HCT116 (cell line): ENCODE data around the gene CLSTN3. TPM values are rescaled to one million over a fixed set of nuclear protein-coding genes. Genes with fewer than 3 reads are reported as not detected.

Source experiments
- ATAC-seq: fragments of 200-7000 bp; cut with Tn5 transposase; 2 replicates; pipeline ENCODE4 v1.9.1; 2020; ENCODE audit warnings: mild to moderate bottlenecking, moderate library complexity
- BruUV-seq: library from RNA; stranded (reverse); fragments of 400-500 nt; replicated peaks from 2 replicates; lab custom pipeline; 2021; lab: Mats Ljungman, UMichigan
- CTCF ChIA-PET: fragments of 300-600 bp; sonication (Branson Sonifier 250); formaldehyde crosslinking; loops from one replicate; lab custom pipeline; 2021; ENCODE audit warnings: antibody characterized with exemption; lab: Charles Lee
- POLR2A ChIA-PET: fragments of 300-600, 350-600 bp; sonication (Branson Sonifier 250); formaldehyde crosslinking; loops from one replicate; lab custom pipeline; 2021; ENCODE audit warnings: antibody characterized with exemption; lab: Charles Lee
- RAD21 ChIA-PET, 2 experiments: fragments of 300-600 bp; sonication (Branson Sonifier 250); formaldehyde crosslinking; loops; one replicate each; lab custom pipeline; 2023; ENCODE audit warnings: low total read pairs in 2 of 2; ENCODE audit not compliant: uncharacterized antibody in 2 of 2, unreplicated experiment in 2 of 2, low non-redundant PET in 1 of 2; lab: Charles Lee
- DNase-seq: peaks from one replicate; pipeline ENCODE4 v3.0.0-alpha.2; 2010; ENCODE audit warnings: low read depth, low spot score
- H2AFZ ChIP-seq: fragments of 200-600 bp; shearing (Covaris generic), sonication (generic); 2 replicates; pipeline ENCODE4 v1.6.1; 2017; ENCODE audit warnings: low read depth, mixed run types, mixed read lengths, antibody characterized with exemption, low read length; ENCODE audit not compliant: poor library complexity, severe bottlenecking
- H3K27ac ChIP-seq: 2 replicates; pipeline ENCODE4 v1.5.1; 2012; ENCODE audit warnings: low read depth, low read length
- H3K27me3 ChIP-seq: fragments of 200-600 bp; sonication (generic); 2 replicates; pipeline ENCODE4 v1.6.1; 2016; ENCODE audit warnings: mixed run types, low read length, mixed read lengths; ENCODE audit not compliant: insufficient read depth
- H3K36me3 ChIP-seq, 2 experiments: fragments of 200-500 bp in 1 of 2; fragments of 200-600 bp in 1 of 2; sonication (Bioruptor generic) in 1 of 2; sonication (generic) in 1 of 2; 2 replicates each; pipeline versions ENCODE4 v1.5.1 to v1.6.1; 2014 to 2016; ENCODE audit warnings: low read length in 2 of 2, inconsistent platforms in 1 of 2, mixed read lengths in 1 of 2, mixed run types in 1 of 2; ENCODE audit not compliant: insufficient read depth in 2 of 2, control insufficient read depth in 1 of 2
- H3K4me1 ChIP-seq, 2 experiments: fragments of 200-600 bp in 1 of 2; sonication (generic) in 1 of 2; 2 replicates each; pipeline versions ENCODE4 v1.5.1 to v1.6.1; 2012 to 2017; ENCODE audit warnings: low read length in 2 of 2, inconsistent platforms in 1 of 2, mild to moderate bottlenecking in 1 of 2, mixed read lengths in 1 of 2, mixed run types in 1 of 2, moderate library complexity in 1 of 2; ENCODE audit not compliant: insufficient read depth in 2 of 2, control insufficient read depth in 1 of 2
- H3K4me2 ChIP-seq: fragments of 200-600 bp; sonication (generic); 2 replicates; pipeline ENCODE4 v1.6.1; 2017; ENCODE audit warnings: mixed run types, low read length, mixed read lengths
- H3K4me3 ChIP-seq, 2 experiments: fragments of 200-600 bp in 1 of 2; sonication (generic) in 1 of 2; replicated peaks in 1 of 2; 2 replicates each; pipeline ENCODE4 v1.5.1; 2011 to 2016; ENCODE audit warnings: low read length in 2 of 2, control low read depth in 1 of 2, low read depth in 1 of 2, mild to moderate bottlenecking in 1 of 2, mixed read lengths in 1 of 2, mixed run types in 1 of 2
- H3K79me2 ChIP-seq: fragments of 200-600 bp; sonication (generic); 2 replicates; pipeline ENCODE4 v1.6.1; 2017; ENCODE audit warnings: mild to moderate bottlenecking, mixed run types, low read length, moderate library complexity, mixed read lengths; ENCODE audit not compliant: insufficient read depth
- H3K9ac ChIP-seq: fragments of 200-600 bp; sonication (generic); 2 replicates; pipeline ENCODE4 v1.6.1; 2016; ENCODE audit warnings: low read length, mixed read lengths
- H3K9me2 ChIP-seq: fragments of 200-600 bp; sonication (generic), shearing (Covaris generic); 2 replicates; pipeline ENCODE4 v1.6.1; 2017; ENCODE audit warnings: mixed run types, mild to moderate bottlenecking, moderate library complexity; ENCODE audit not compliant: insufficient read depth
- H3K9me3 ChIP-seq, 2 experiments: fragments of 200-500 bp in 1 of 2; fragments of 200-600 bp in 1 of 2; sonication (Bioruptor generic) in 1 of 2; sonication (generic) in 1 of 2; 2 replicates each; pipeline ENCODE4 v1.6.1; 2014 to 2017; ENCODE audit warnings: low read length in 2 of 2, mixed read lengths in 2 of 2, inconsistent platforms in 1 of 2, low read depth in 1 of 2, mild to moderate bottlenecking in 1 of 2, mixed run types in 1 of 2, moderate library complexity in 1 of 2; ENCODE audit not compliant: control insufficient read depth in 1 of 2, insufficient read depth in 1 of 2
- H4K20me1 ChIP-seq: fragments of 200-600 bp; sonication (generic), shearing (Covaris generic); 2 replicates; pipeline ENCODE4 v1.6.1; 2017; ENCODE audit warnings: mixed run types, mild to moderate bottlenecking, moderate library complexity; ENCODE audit not compliant: insufficient read depth
- CBX3 ChIP-seq: IDR thresholded peaks from 2 replicates; pipeline ENCODE4 v1.6.1; 2012; ENCODE audit warnings: low read depth
- CTCF ChIP-seq, 3 experiments: fragments of 200-600 bp in 1 of 3; sonication (generic) in 1 of 3; IDR thresholded peaks in 2 of 3; conservative IDR thresholded peaks in 1 of 3; 2 replicates each; pipeline ENCODE4 v1.5.1; 2012 to 2017; ENCODE audit warnings: low read depth in 2 of 3, low read length in 2 of 3, antibody characterized with exemption in 1 of 3, borderline replicate concordance in 1 of 3, control low read depth in 1 of 3, mild to moderate bottlenecking in 1 of 3, mixed read lengths in 1 of 3, mixed run types in 1 of 3, moderate library complexity in 1 of 3; ENCODE audit not compliant: insufficient read depth in 1 of 3
- EGR1 ChIP-seq: IDR thresholded peaks from 2 replicates; pipeline ENCODE4 v1.6.1; 2012; ENCODE audit warnings: low read depth
- ELF1 ChIP-seq: IDR thresholded peaks from 2 replicates; pipeline ENCODE4 v1.6.1; 2012; ENCODE audit warnings: low read depth, borderline replicate concordance
- EZH2 ChIP-seq: fragments of 200-600 bp; sonication (generic); IDR thresholded peaks from 2 replicates; pipeline ENCODE4 v1.6.1; 2017; ENCODE audit warnings: antibody characterized with exemption, mixed run types
- EZH2phosphoT487 ChIP-seq: fragments of 200-600 bp; IDR thresholded peaks from 2 replicates; pipeline ENCODE4 v1.6.1; 2018; ENCODE audit warnings: antibody characterized with exemption, borderline replicate concordance
- FOSL1 ChIP-seq: IDR thresholded peaks from 2 replicates; pipeline ENCODE4 v1.6.1; 2012; ENCODE audit warnings: low read depth
- POLR2AphosphoS5 ChIP-seq: IDR thresholded peaks from 2 replicates; pipeline ENCODE4 v1.6.1; 2011; ENCODE audit warnings: mild to moderate bottlenecking, low read depth, low read length, moderate library complexity
- RAD21 ChIP-seq: IDR thresholded peaks from 2 replicates; pipeline ENCODE4 v1.6.1; 2012; ENCODE audit warnings: low read depth, mild to moderate bottlenecking
- REST ChIP-seq: IDR thresholded peaks from 2 replicates; pipeline ENCODE4 v1.6.1; 2012; ENCODE audit warnings: low read depth
- SIN3A ChIP-seq: IDR thresholded peaks from 2 replicates; pipeline ENCODE4 v1.6.1; 2012; ENCODE audit warnings: low read depth
- SP1 ChIP-seq: IDR thresholded peaks from 2 replicates; pipeline ENCODE4 v1.6.1; 2012; ENCODE audit warnings: low read depth
- SRF ChIP-seq: IDR thresholded peaks from 2 replicates; pipeline ENCODE4 v1.6.1; 2012; ENCODE audit warnings: low read depth
- TCF7L2 ChIP-seq: IDR thresholded peaks from 2 replicates; pipeline ENCODE4 v1.7.0; 2011; ENCODE audit warnings: borderline replicate concordance, inconsistent platforms; ENCODE audit not compliant: insufficient read depth, insufficient read length; ENCODE audit errors: extremely low read depth
- YY1 ChIP-seq: IDR thresholded peaks from 2 replicates; pipeline ENCODE4 v1.6.1; 2011; ENCODE audit warnings: low read length, low read depth, moderate library complexity, mild to moderate bottlenecking; ENCODE audit not compliant: insufficient replicate concordance; ENCODE audit errors: extremely low read depth
- ZNF274 ChIP-seq: fragments of 200-500 bp; sonication (Bioruptor generic); IDR thresholded peaks from 2 replicates; pipeline ENCODE4 v1.6.1; 2014; ENCODE audit warnings: mild to moderate bottlenecking, low read depth, low read length, inconsistent platforms
- intact Hi-C: fragments of 100-400 bp; cut with micrococcal nuclease; formaldehyde crosslinking; loops from 2 replicates; pipeline ENCODE4 v1.10.0; 2022
- total RNA-seq: library from RNA; stranded (reverse); gene quantifications from one replicate; pipeline ENCODE4 v1.2.1, GENCODE V29; 2021; ENCODE audit not compliant: unreplicated experiment

Gene CLSTN3
- total RNA-seq, 1 experiment from 2014 or later = 23.0 TPM

GRCh38 chr12:7152818-7153217, 22.6 kb downstream of the CLSTN3 start:
- Histone ChIP-seq H3K4me1 (no peaks in the 10 kb centered on the region), H4K20me1 (no peaks in the 10 kb centered on the region), H3K27ac (no peak overlapping the region), H3K79me2 (no peaks in the 10 kb centered on the region), H2AFZ (no peak overlapping the region), H3K36me3 (peaks cover 0 to 10% of the 10 kb centered on the region in 2 experiments; a peak in 3 of 4 replicates), H3K9ac (no peak overlapping the region), H3K4me3 (no peak overlapping the region), H3K27me3 (no peaks in the 10 kb centered on the region), H3K9me2 (no peaks in the 10 kb centered on the region), H3K9me3 (no peaks in the 10 kb centered on the region), H3K4me2 (no peak overlapping the region)
- intact Hi-C loops = no loop called here
- ChIA-PET CTCF (no interaction called here), RAD21 (no interaction called here), POLR2A (no interaction called here)
- TF ChIP-seq EZH2 = no peak
- no peak for TF ChIP-seq SRF
- no peak for TF ChIP-seq EGR1
- TF ChIP-seq FOSL1 = no peak
- no peak for TF ChIP-seq RAD21
- TF ChIP-seq POLR2AphosphoS5 = no peak
- no peak for TF ChIP-seq EZH2phosphoT487
- no peak for TF ChIP-seq CBX3
- BruUV-seq = no TSS peak
- DNase-seq (no peak), ATAC-seq (no peak)

- BruUV-seq = no TSS peak
- ATAC-seq (no peak), DNase-seq (no peak)
- POLR2A ChIA-PET = no interaction called here
- no peak overlapping the region for H3K27ac ChIP-seq
- H3K4me3 ChIP-seq = no peak overlapping the region
- intact Hi-C loops = no loop called here
- no peaks in the 10 kb centered on the region for H3K9me2 ChIP-seq
- CTCF ChIA-PET = interaction anchor here (1.0 kb wide), 1 partner anchor 13 kb away, joined by 3 read pairs; no protein-coding TSS in a partner anchor
- no peaks in the 10 kb centered on the region for H3K27me3 ChIP-seq
- no peaks in the 10 kb centered on the region for H3K79me2 ChIP-seq
- RAD21 ChIA-PET = no interaction called here
- peaks cover 0 to 3% of the 10 kb centered on the region in 2 experiments; a peak in 2 of 4 replicates for H3K4me1 ChIP-seq
- H4K20me1 ChIP-seq = no peaks in the 10 kb centered on the region
- H3K9ac ChIP-seq = no peak overlapping the region
- H2AFZ ChIP-seq = no peak overlapping the region
- H3K36me3 ChIP-seq = peaks cover 0 to 8% of the 10 kb centered on the region in 2 experiments; a peak in 3 of 4 replicates
- H3K9me3 ChIP-seq = no peaks in the 10 kb centered on the region
- H3K4me2 ChIP-seq = no peak overlapping the region
- TF ChIP-seq ELF1 = no peak
- no peak for TF ChIP-seq TCF7L2
- no peak for TF ChIP-seq CTCF (IDR thresholded peaks at IDR 0.05 in 2 of 3, conservative IDR thresholded peaks at IDR 0.05 in 1 of 3; ENCODE audit: borderline replicate concordance in 1 of 3, insufficient read depth in 1 of 3, low read depth in 2 of 3, low read length in 2 of 3)
- no peak for TF ChIP-seq YY1
- no peak for TF ChIP-seq SRF
- TF ChIP-seq SP1 = no peak
- TF ChIP-seq SIN3A = no peak
- TF ChIP-seq RAD21 = no peak
- TF ChIP-seq EZH2phosphoT487 = no peak
- no peak for TF ChIP-seq ZNF274
- no peak for TF ChIP-seq EGR1
- TF ChIP-seq POLR2AphosphoS5 = no peak
- TF ChIP-seq REST = no peak
- TF ChIP-seq FOSL1 = no peak
Measured at GRCh38 chr12:7154042-7154441, 23.9 kb downstream of the CLSTN3 start.
